ENCODE measurements around the gene FLT1.

Gene FLT1

DNA sequence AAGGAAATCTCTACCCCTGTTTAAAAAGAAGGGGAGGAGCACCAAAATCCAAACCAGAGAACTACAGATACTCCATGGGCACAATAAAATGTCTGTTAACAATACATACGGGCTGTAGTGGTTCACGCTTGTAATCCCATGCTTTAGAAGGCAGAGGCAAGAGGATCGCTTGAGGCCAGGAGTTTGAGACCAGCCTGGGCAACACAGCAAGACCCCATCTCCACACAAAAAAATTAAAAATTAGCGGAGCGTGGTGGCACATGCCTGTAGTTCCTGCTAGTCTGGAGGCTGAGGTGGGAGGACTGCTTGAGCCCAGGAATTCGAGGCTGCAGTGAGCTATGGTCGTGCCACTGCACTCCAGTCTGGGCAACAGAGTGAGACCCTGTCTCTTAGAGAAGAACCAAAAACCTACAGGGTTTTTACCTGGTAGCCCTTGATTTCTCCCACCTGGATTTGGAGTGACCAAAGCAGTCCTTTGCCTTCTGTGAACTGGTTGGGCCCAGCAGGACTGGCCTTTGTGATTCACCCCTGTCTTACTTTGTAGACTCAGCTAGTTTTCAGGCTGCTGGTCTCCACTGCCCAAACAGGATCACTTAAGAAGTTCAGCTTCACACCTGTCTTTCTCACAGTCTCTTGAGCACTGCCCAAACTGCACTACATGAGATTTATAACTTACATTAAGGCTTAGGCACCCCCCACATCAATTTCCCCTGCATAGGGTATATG lies 38.7 kb upstream of the FLT1 start:
- POLR2A ChIA-PET: no interaction called here
- TF ChIP-seq SUZ12 (IDR thresholded peaks at IDR 0.05) (no peak), SP1 (IDR thresholded peaks at IDR 0.05) (no peak), TARDBP (IDR thresholded peaks at IDR 0.05) (no peak), L3MBTL2 (conservative IDR thresholded peaks at IDR 0.05) (no peak), ELF4 (IDR thresholded peaks at IDR 0.05) (no peak), NFRKB (IDR thresholded peaks at IDR 0.05) (no peak), HDGF (IDR thresholded peaks at IDR 0.05; ENCODE audit: borderline replicate concordance) (no peak), FOXK2 (IDR thresholded peaks at IDR 0.05) (no peak), LEF1 (IDR thresholded peaks at IDR 0.05; ENCODE audit: borderline replicate concordance) (no peak), FOXM1 (IDR thresholded peaks at IDR 0.05; ENCODE audit: borderline replicate concordance) (no peak), ARNT (IDR thresholded peaks at IDR 0.05) (no peak), CTBP1 (IDR thresholded peaks at IDR 0.05; ENCODE audit: borderline replicate concordance) (no peak), ZNF384 (IDR thresholded peaks at IDR 0.05) (no peak), BHLHE40 (IDR thresholded peaks at IDR 0.05; ENCODE audit: borderline replicate concordance) (no peak), FOXA1 (IDR thresholded peaks at IDR 0.05) (no peak)
- TF ChIP-seq, protein P1, sequence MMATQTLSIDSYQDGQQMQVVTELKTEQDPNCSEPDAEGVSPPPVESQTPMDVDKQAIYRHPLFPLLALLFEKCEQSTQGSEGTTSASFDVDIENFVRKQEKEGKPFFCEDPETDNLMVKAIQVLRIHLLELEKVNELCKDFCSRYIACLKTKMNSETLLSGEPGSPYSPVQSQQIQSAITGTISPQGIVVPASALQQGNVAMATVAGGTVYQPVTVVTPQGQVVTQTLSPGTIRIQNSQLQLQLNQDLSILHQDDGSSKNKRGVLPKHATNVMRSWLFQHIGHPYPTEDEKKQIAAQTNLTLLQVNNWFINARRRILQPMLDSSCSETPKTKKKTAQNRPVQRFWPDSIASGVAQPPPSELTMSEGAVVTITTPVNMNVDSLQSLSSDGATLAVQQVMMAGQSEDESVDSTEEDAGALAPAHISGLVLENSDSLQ (IDR thresholded peaks at IDR 0.05): no peak
- DNase-seq (ENCODE audit: extremely low spot score): no peak
- CTCF ChIA-PET: no interaction called here

DNA sequence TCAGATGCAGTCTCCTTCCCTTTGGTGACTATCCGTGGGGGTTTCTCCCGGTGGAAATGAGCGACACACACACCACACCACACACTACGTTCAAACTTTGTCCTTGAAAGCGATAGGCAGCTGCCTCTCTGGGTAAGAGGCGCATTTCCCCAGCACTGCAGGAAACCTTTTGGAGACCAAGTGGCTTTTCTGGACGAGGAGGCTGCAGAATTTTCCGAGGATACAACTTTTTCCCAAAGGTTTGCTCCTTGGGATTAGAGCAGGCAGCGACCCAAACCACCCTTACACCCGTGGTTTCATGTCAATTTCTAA lies 38.2 kb upstream of the FLT1 start:
- no peak for DNase-seq (ENCODE audit: extremely low spot score)
- TF ChIP-seq SUZ12 (IDR thresholded peaks at IDR 0.05): no peak
- TF ChIP-seq ARNT (IDR thresholded peaks at IDR 0.05): no peak
- no peak for TF ChIP-seq ELF4 (IDR thresholded peaks at IDR 0.05)
- TF ChIP-seq LEF1 (IDR thresholded peaks at IDR 0.05; ENCODE audit: borderline replicate concordance): no peak
- POLR2A ChIA-PET: no interaction called here
- CTCF ChIA-PET: no interaction called here

DNA sequence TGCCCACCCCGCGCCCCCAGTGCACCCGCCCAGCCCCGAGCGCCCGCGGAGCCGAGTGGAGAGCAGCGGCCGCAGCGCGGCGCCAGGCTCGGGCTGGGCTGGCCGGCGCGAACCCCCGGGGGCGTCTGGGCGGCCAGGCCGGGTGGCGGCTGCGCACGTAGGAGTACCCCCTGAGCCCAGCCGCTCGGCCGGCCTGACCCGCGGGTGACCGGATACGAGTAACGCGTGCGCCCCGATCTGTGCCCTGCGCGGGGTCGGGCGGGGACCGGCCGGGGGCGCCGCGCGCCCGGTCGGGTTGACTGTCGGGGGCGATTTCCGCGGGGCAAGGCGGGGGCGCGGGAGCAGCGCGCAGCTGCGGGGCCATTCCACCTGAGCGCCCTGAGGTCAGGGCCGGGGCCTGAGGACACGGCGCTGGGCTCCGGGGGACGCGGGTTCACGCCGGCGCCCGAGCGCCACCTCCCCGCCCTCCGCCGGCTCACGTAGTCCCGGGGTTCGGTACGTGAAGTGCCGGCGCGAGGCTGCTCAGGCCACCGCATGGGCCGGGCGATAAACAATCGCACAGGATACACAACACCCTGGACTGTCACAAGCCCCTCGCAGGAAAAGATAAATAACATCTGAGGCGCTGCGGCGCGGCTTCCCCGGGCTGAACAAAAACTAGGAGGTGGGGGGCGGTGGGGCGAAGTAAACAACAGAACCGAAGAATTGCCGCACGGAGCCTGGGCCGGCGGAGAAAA lies 37.6 kb upstream of the FLT1 start:
- no peak for DNase-seq (ENCODE audit: extremely low spot score)
- TF ChIP-seq BHLHE40 (IDR thresholded peaks at IDR 0.05; ENCODE audit: borderline replicate concordance): no peak
- TF ChIP-seq NFRKB (IDR thresholded peaks at IDR 0.05): no peak
- no peak for TF ChIP-seq ELF4 (IDR thresholded peaks at IDR 0.05)
- ChIA-PET CTCF (no interaction called here), POLR2A (no interaction called here)

DNA sequence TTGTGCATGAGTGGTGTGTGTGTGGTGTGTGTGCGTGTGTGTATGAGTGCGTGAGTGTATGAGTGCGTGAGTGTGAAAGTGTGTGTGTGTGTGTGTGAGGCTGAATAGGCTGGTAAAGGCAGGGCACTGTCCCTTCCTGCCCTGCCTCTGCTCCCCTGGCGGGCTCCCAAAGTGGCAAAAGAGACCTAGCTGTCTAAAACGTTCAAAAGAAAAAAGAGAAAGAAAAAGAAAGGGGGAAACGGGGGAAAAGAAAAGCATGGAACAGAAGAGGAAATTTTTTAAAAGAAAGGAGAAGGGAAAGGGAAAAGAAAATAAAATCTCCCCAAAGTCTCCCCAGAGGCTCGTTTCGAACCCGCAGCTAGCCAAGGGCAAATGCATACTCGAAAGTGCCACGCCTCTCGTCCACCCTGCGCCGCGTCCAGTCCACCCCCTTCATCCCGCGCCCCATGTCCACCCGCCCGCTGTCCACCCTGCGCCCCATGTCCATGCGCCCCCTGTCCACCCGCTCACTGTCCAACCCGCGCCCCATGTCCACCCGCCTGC lies 37.0 kb upstream of the FLT1 start:
- ChIA-PET POLR2A (no interaction called here), CTCF (no interaction called here)
- no peak for TF ChIP-seq ZNF384 (IDR thresholded peaks at IDR 0.05)
- no peak for TF ChIP-seq ELF4 (IDR thresholded peaks at IDR 0.05)
- no peak for TF ChIP-seq CTBP1 (IDR thresholded peaks at IDR 0.05; ENCODE audit: borderline replicate concordance)
- TF ChIP-seq ARNT (IDR thresholded peaks at IDR 0.05): no peak
- no peak for TF ChIP-seq TARDBP (IDR thresholded peaks at IDR 0.05)
- no peak for TF ChIP-seq BHLHE40 (IDR thresholded peaks at IDR 0.05; ENCODE audit: borderline replicate concordance)
- TF ChIP-seq FOXK2 (IDR thresholded peaks at IDR 0.05): no peak
- no peak for TF ChIP-seq NFRKB (IDR thresholded peaks at IDR 0.05)
- no peak for TF ChIP-seq HDGF (IDR thresholded peaks at IDR 0.05; ENCODE audit: borderline replicate concordance)
- no peak for TF ChIP-seq LEF1 (IDR thresholded peaks at IDR 0.05; ENCODE audit: borderline replicate concordance)
- TF ChIP-seq, protein P1 (IDR thresholded peaks at IDR 0.05): no peak
- TF ChIP-seq FOXM1 (IDR thresholded peaks at IDR 0.05; ENCODE audit: borderline replicate concordance): no peak
- no peak for TF ChIP-seq SUZ12 (IDR thresholded peaks at IDR 0.05)
- no peak for TF ChIP-seq SP1 (IDR thresholded peaks at IDR 0.05)
- no peak for TF ChIP-seq L3MBTL2 (conservative IDR thresholded peaks at IDR 0.05)
- TF ChIP-seq FOXA1 (IDR thresholded peaks at IDR 0.05): no peak
- no peak for DNase-seq (ENCODE audit: extremely low spot score)

DNA sequence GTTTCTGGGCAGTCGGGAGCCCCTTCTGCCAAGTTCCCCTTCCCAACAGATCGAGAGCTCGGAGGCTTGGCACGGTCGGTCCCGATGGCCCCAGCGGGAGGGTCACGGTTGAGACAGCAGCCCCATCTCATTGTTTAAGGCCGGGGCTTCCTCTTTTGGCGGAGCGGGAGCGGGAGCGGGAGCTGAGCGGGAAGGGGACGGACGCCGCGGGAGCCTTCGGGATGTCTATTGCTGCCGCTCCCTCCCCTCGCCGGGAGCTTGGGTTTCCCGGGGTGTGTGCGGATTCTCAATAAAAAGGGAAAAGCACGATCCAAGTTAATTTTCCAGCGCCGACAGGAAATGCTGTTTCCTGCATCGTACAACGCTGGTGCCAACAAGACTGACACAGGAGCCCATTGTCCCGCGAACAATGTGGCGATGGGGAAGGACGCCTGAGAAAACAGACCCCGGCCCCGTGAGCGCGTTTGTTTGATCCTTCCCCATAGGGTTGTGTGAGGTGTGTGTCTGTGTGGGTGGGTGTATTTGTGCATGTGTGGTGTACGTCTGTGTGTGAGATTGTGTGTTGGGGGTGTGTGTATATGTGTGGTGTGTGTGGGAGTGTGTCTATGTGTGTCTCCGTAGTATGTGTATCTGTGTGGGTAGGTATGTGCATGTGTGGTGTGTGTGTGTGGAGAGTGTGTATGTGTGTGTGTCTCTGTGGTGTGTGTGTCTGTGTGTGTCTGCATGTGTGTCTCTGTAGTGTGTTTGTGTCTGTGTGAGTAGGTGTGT lies 36.3 kb upstream of the FLT1 start:
- ChIA-PET POLR2A (no interaction called here), CTCF (interaction anchor here (0.7 to 0.8 kb wide), 2 partner anchors 128 to 146 kb away, joined by 3 read pairs; no protein-coding TSS in a partner anchor)
- TF ChIP-seq L3MBTL2 (conservative IDR thresholded peaks at IDR 0.05) (peak; percentile 26; the same call in 1 of the 2 replicates), ZNF384 (IDR thresholded peaks at IDR 0.05) (no peak), HDGF (IDR thresholded peaks at IDR 0.05; ENCODE audit: borderline replicate concordance) (no peak)
- DNase-seq (ENCODE audit: extremely low spot score): peak; percentile 61

DNA sequence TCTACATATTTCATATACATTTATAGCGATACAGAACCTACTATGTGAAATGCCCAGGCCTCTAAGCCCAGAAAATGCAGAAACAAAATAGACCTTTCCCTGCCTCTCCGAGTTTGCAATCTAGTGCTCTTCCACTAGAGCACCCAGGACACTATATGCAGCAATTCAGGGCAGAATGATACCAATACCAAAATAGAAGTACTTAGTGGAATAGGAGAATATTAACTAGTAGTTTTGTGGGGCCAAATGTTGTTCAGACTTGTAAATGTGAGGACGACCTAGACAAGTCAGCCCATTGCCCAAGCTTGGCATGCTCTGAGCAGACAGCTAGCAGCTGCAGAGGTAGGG lies 35.8 kb upstream of the FLT1 start:
- ChIA-PET POLR2A (no interaction called here), CTCF (interaction anchor here (0.7 to 0.8 kb wide), 2 partner anchors 129 to 145 kb away, joined by 3 read pairs; no protein-coding TSS in a partner anchor)
- TF ChIP-seq TARDBP (IDR thresholded peaks at IDR 0.05) (no peak), ELF4 (IDR thresholded peaks at IDR 0.05) (no peak), L3MBTL2 (conservative IDR thresholded peaks at IDR 0.05) (no peak)
- peak; percentile 37 for DNase-seq (ENCODE audit: extremely low spot score)

DNA sequence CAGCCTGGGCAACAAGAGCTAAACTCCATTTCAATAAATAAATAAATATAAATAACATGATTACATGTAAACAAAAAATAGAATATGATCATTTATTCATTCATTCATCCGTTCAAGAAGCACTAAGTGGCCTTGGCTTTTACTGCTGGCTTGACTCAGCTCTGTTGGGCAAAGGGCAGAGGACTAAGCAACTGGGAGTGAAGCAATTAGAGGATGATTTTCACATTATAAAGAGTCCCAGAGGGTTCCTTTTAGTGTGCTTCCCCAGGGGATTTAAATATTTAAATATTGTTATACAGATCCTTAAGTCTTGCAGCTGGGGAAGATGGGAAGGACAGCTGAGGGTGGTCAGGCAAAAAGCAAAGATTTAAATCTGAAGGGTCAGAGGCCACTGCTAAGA lies 34.9 kb upstream of the FLT1 start:
- TF ChIP-seq FOXK2 (IDR thresholded peaks at IDR 0.05): no peak
- TF ChIP-seq CTBP1 (IDR thresholded peaks at IDR 0.05; ENCODE audit: borderline replicate concordance): no peak
- DNase-seq (ENCODE audit: extremely low spot score): no peak
- ChIA-PET POLR2A (no interaction called here), CTCF (no interaction called here)
